ENCODE data around the gene RPS6KA2. TPM values are rescaled to one million over a fixed set of nuclear protein-coding genes. Genes with fewer than 3 reads are reported as not detected.

Gene RPS6KA2
- total and polyA plus RNA-seq, 2 experiments from 2014 or later = 12.5 to 25.3 TPM

DNA sequence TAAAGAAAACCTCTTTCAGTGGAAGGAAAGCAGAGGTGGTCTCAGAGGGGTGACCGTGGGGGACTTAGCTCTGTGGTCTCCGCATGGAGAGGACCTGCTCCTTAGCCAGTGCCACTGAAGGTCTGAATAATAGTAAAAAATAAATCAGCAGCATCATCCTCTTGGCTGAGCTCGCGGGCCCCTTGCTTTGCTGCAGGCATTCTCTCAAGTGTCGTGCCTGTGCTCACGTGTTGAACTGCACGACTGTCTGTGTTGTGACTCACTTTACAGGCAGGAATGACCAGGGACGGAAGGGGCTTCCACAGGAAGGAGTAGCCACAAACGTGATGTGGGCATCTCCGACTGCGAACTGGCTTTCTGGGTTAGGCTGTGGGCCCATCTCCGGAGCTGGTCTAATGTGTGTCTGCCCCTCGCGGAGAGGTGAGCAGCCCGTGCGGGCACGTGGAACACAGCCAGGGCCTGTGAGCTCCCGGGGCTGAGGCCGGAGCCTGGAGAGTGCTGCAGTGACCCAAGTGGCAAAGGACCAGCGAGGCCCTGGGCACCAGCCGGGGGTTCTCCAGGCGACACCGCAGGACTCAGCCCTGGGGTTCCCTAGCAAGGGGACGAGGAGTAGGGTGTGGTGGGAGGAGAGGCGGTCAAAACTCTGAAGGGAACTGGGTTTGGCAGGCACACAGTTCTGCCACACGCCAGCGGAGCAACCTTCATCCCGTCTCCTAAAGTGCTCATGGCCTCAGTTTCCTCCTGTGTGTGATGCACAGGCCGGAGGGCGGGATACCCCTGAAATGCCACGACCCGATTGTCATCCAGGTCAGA, 129.8 kb downstream of the RPS6KA2 start:
- no peak for DNase-seq (ENCODE audit: low spot score)

More for the DNA sequence above, 129.8 kb downstream of the RPS6KA2 start:
- no peaks in the 10 kb centered on the region for H4K20me1 ChIP-seq (replicated peaks; ENCODE audit: insufficient read depth)
- H3K27me3 ChIP-seq (ENCODE audit: insufficient read depth) = no peaks in the 10 kb centered on the region
- H3K9me2 ChIP-seq (ENCODE audit: insufficient read depth) = no peaks in the 10 kb centered on the region
- no peak for ATAC-seq
- no peak overlapping the region for H2AFZ ChIP-seq
- H3K79me2 ChIP-seq (replicated peaks; ENCODE audit: insufficient read depth) = no peaks in the 10 kb centered on the region
- Mint-ChIP-seq H3K27me3 (ENCODE audit: insufficient read depth, low read depth, poor library complexity) (peaks cover 7% of the 10 kb centered on the region), H3K4me1 (no peaks in the 10 kb centered on the region), H3K27ac (no peak overlapping the region), H3K4me3 (no peak overlapping the region), H3K36me3 (ENCODE audit: low read depth) (peaks cover 29% of the 10 kb centered on the region), H3K9me3 (no peaks in the 10 kb centered on the region)
- no peaks in the 10 kb centered on the region for H3K4me1 ChIP-seq (ENCODE audit: insufficient read depth)
- H3K4me2 ChIP-seq = no peak overlapping the region
- no peaks in the 10 kb centered on the region for H3F3A ChIP-seq (replicated peaks; ENCODE audit: low read depth)
- no peak for TF ChIP-seq NANOG (IDR thresholded peaks at IDR 0.05; ENCODE audit: borderline replicate concordance)
- TF ChIP-seq CREB1 (CRISPR knock-in tag; IDR thresholded peaks at IDR 0.05; ENCODE audit: low read depth) = no peak
- TF ChIP-seq, protein P1, sequence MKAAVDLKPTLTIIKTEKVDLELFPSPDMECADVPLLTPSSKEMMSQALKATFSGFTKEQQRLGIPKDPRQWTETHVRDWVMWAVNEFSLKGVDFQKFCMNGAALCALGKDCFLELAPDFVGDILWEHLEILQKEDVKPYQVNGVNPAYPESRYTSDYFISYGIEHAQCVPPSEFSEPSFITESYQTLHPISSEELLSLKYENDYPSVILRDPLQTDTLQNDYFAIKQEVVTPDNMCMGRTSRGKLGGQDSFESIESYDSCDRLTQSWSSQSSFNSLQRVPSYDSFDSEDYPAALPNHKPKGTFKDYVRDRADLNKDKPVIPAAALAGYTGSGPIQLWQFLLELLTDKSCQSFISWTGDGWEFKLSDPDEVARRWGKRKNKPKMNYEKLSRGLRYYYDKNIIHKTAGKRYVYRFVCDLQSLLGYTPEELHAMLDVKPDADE (IDR thresholded peaks at IDR 0.05) = no peak
- TF ChIP-seq EZH2phosphoT487 (IDR thresholded peaks at IDR 0.05; ENCODE audit: unreplicated experiment) = no peak
- TF ChIP-seq, protein P2, sequence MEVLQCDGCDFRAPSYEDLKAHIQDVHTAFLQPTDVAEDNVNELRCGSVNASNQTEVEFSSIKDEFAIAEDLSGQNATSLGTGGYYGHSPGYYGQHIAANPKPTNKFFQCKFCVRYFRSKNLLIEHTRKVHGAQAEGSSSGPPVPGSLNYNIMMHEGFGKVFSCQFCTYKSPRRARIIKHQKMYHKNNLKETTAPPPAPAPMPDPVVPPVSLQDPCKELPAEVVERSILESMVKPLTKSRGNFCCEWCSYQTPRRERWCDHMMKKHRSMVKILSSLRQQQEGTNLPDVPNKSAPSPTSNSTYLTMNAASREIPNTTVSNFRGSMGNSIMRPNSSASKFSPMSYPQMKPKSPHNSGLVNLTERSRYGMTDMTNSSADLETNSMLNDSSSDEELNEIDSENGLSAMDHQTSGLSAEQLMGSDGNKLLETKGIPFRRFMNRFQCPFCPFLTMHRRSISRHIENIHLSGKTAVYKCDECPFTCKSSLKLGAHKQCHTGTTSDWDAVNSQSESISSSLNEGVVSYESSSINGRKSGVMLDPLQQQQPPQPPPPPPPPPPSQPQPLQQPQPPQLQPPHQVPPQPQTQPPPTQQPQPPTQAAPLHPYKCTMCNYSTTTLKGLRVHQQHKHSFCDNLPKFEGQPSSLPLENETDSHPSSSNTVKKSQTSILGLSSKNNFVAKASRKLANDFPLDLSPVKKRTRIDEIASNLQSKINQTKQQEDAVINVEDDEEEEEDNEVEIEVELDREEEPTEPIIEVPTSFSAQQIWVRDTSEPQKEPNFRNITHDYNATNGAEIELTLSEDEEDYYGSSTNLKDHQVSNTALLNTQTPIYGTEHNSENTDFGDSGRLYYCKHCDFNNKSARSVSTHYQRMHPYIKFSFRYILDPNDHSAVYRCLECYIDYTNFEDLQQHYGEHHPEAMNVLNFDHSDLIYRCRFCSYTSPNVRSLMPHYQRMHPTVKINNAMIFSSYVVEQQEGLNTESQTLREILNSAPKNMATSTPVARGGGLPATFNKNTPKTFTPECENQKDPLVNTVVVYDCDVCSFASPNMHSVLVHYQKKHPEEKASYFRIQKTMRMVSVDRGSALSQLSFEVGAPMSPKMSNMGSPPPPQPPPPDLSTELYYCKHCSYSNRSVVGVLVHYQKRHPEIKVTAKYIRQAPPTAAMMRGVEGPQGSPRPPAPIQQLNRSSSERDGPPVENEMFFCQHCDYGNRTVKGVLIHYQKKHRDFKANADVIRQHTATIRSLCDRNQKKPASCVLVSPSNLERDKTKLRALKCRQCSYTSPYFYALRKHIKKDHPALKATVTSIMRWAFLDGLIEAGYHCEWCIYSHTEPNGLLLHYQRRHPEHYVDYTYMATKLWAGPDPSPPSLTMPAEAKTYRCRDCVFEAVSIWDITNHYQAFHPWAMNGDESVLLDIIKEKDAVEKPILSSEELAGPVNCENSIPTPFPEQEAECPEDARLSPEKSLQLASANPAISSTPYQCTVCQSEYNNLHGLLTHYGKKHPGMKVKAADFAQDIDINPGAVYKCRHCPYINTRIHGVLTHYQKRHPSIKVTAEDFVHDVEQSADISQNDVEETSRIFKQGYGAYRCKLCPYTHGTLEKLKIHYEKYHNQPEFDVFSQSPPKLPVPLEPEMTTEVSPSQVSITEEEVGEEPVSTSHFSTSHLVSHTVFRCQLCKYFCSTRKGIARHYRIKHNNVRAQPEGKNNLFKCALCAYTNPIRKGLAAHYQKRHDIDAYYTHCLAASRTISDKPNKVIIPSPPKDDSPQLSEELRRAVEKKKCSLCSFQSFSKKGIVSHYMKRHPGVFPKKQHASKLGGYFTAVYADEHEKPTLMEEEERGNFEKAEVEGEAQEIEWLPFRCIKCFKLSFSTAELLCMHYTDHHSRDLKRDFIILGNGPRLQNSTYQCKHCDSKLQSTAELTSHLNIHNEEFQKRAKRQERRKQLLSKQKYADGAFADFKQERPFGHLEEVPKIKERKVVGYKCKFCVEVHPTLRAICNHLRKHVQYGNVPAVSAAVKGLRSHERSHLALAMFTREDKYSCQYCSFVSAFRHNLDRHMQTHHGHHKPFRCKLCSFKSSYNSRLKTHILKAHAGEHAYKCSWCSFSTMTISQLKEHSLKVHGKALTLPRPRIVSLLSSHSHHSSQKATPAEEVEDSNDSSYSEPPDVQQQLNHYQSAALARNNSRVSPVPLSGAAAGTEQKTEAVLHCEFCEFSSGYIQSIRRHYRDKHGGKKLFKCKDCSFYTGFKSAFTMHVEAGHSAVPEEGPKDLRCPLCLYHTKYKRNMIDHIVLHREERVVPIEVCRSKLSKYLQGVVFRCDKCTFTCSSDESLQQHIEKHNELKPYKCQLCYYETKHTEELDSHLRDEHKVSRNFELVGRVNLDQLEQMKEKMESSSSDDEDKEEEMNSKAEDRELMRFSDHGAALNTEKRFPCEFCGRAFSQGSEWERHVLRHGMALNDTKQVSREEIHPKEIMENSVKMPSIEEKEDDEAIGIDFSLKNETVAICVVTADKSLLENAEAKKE (CRISPR knock-in tag; IDR thresholded peaks at IDR 0.05) = no peak
- TF ChIP-seq JUNB (IDR thresholded peaks at IDR 0.05; ENCODE audit: unreplicated experiment) = no peak
- no peak for TF ChIP-seq STAT1 (IDR thresholded peaks at IDR 0.05; ENCODE audit: unreplicated experiment)
- TF ChIP-seq POLR2AphosphoS5 (IDR thresholded peaks at IDR 0.05; ENCODE audit: low read depth) = no peak
- TF ChIP-seq, protein P3, sequence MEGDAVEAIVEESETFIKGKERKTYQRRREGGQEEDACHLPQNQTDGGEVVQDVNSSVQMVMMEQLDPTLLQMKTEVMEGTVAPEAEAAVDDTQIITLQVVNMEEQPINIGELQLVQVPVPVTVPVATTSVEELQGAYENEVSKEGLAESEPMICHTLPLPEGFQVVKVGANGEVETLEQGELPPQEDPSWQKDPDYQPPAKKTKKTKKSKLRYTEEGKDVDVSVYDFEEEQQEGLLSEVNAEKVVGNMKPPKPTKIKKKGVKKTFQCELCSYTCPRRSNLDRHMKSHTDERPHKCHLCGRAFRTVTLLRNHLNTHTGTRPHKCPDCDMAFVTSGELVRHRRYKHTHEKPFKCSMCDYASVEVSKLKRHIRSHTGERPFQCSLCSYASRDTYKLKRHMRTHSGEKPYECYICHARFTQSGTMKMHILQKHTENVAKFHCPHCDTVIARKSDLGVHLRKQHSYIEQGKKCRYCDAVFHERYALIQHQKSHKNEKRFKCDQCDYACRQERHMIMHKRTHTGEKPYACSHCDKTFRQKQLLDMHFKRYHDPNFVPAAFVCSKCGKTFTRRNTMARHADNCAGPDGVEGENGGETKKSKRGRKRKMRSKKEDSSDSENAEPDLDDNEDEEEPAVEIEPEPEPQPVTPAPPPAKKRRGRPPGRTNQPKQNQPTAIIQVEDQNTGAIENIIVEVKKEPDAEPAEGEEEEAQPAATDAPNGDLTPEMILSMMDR (conservative IDR thresholded peaks at IDR 0.05; ENCODE audit: low read depth in 2 of 2) = no peak
- TF ChIP-seq ZNF331 (CRISPR knock-in tag; IDR thresholded peaks at IDR 0.05; ENCODE audit: low read depth) = no peak
- H3K4me3 ChIP-seq = no peak overlapping the region
- H3K36me3 ChIP-seq (ENCODE audit: insufficient read depth) = no peaks in the 10 kb centered on the region
- H3K27ac ChIP-seq (ENCODE audit: low read depth) = no peak overlapping the region
